ENCODE results near the gene ELOA2. TPM values are rescaled to one million over a fixed set of nuclear protein-coding genes. Genes with fewer than 3 reads are reported as not detected.
"Not testable (repeated sequence)": the region's sequence is repeated elsewhere in the genome, so short reads cannot be mapped to it uniquely, and the experiment has no call there.

Gene ELOA2
- total RNA-seq, 2 donors from 2014 or later, result not detected

DNA sequence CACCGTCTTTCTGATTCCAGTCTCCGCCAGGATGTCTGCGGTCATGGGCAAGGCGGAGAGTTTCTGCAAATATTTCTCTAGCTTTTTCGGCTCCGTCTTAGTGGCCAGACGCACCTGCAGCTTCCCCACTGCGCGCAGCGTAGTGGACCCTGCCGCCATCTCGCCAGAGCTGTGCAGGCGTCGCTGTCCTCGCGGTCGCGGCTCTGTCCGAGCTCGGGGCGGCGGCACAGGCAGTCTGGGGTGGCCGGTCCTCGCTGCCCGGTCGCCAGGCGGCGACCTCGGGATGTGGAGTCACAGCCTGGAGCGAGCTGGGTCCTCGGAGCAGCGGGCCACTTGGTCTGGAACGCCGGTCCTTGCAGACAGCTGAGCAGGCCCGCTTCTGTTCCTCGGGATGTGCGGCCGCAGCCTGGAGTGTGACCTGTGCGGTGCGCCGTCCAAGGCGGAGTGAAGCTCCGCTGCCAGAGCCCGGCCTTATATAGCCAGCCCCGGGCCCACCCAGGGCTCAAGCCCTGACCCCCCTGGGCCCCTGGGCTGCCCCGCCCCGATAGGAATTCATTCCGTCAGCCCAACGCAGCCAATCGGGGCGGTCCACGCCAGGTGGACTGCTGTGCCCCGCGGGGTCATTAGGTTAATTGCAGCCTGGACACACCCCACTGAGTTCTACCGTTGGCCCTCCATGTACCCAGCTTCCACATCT, 11.5 kb downstream of the ELOA2 start:
- intact Hi-C loops (cut with DNase I); DNase-seq: not testable (repeated sequence)
- peak; percentile 21 to 30 for ATAC-seq

DNA sequence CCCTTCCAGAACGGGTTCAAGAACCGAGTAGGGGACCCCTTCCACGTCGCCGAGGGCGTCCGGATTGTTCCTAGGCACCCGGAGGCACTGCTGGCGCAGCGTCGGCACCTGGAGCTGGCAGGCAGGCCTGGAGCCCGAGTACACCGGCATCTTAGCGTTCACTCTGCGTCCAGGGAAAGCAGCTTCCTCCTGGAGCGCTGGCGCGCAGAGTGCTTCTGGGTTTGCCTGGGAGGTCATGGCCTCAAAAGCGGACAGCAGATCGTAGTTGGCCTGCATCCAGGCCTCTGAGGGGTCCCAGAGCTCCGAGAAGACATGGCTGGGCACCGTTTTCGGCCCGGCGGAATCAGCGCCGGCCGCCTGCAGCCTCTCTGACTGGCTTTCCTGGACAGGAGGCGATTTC, 12.6 kb downstream of the ELOA2 start:
- intact Hi-C loops (cut with DNase I); DNase-seq; ATAC-seq: not testable (repeated sequence)

DNA sequence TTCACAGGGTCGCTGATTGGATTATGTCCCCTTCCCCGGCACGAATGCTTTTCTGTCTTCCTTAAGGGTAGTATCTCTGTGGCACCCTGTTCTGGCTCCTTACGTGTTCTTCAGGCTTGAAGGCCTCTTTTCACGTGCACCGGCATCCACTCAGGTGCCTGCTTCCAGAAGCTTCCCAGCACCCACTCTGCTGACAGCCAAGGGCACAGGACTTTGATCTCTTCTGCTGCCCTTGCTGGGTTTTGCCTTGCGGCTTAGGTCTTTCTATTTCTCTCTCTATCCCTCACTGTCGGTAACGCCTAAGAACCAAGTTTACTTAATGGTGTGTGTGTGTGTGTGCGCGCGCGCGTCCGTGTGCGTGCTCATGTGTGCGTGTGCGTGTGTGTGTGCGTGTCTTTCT, 14.7 kb downstream of the ELOA2 start:
- ATAC-seq; intact Hi-C loops (cut with DNase I); DNase-seq: not testable (repeated sequence)

DNA sequence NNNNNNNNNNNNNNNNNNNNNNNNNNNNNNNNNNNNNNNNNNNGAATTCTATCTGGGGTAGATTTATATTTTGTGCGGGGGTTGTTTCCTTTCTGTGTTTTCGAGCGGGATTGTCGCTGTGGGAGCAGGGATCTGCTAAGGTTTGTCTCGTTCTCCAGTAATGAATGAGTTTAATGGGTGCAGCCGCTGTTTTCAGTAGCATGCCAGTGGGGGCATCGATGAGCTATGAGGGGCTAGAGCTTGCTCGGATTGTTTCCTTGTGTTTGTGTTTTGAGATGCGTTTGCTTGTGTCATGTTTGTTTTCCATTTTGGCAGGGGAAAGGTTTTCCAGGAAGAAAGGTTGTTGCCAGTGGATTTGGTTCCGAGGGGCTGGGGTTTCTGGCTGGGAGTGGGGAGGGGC, 15.6 kb downstream of the ELOA2 start:
- ATAC-seq; intact Hi-C loops (cut with DNase I): not testable (repeated sequence)

More for the DNA sequence above, 15.6 kb downstream of the ELOA2 start:
- not testable (repeated sequence) for DNase-seq

Other genes starting within 250 kb of the ELOA2 start
- 10 to 100 TPM; 28.5 to 36.6 TPM for gene PIAS2, start 118.1 kb downstream of the ELOA2 start, total RNA-seq
- 1 to 10 TPM; 3.4 to 4.1 TPM for gene KATNAL2, start 118.0 kb downstream of the ELOA2 start, total RNA-seq
- 10 to 100 TPM; 37.6 to 40.6 TPM for gene HDHD2, start 114.9 kb upstream of the ELOA2 start, total RNA-seq
- gene IER3IP1, start 140.7 kb upstream of the ELOA2 start, total RNA-seq, result 10 to 100 TPM in 1 of 2 donors, 1 to 10 TPM in 1; 9.9 to 13.7 TPM
- gene SKOR2, start 216.0 kb upstream of the ELOA2 start, total RNA-seq, result not detected